ENCODE data around the gene TMTC1. TPM values are rescaled to one million over a fixed set of nuclear protein-coding genes. Genes with fewer than 3 reads are reported as not detected.

TMTC1 gene
- total RNA-seq, 1 experiment from 2014 or later: not detected

- in situ Hi-C loops (cut with HindIII; ENCODE audit: low sequenced_read_pairs): no loop called here
Measured at GRCh38 chr12:29722164-29722563, 61.6 kb downstream of the TMTC1 start.

GRCh38 chr12:29719381-29719780 lies 64.4 kb downstream of the TMTC1 start:
- in situ Hi-C loops (cut with HindIII; ENCODE audit: low sequenced_read_pairs): no loop called here
- DNase-seq (ENCODE audit: low spot score): no peak

More at GRCh38 chr12:29722164-29722563, 61.6 kb downstream of the TMTC1 start:
- DNase-seq (ENCODE audit: low spot score): no peak

- no peak for DNase-seq (ENCODE audit: low spot score)
- in situ Hi-C loops (cut with HindIII; ENCODE audit: low sequenced_read_pairs): no loop called here
Measured at GRCh38 chr12:29717540-29718100, 66.1 kb downstream of the TMTC1 start.

GRCh38 chr12:29714966-29715365 lies 68.8 kb downstream of the TMTC1 start:
- in situ Hi-C loops (cut with HindIII; ENCODE audit: low sequenced_read_pairs): no loop called here
- no peak for DNase-seq (ENCODE audit: low spot score)

GRCh38 chr12:29713729-29714128 lies 70.0 kb downstream of the TMTC1 start:
- in situ Hi-C loops (cut with HindIII; ENCODE audit: low sequenced_read_pairs): no loop called here
- no peak for DNase-seq (ENCODE audit: low spot score)

- DNase-seq (ENCODE audit: low spot score): no peak
- in situ Hi-C loops (cut with HindIII; ENCODE audit: low sequenced_read_pairs): no loop called here
Measured at GRCh38 chr12:29711381-29711780, 72.4 kb downstream of the TMTC1 start.

GRCh38 chr12:29710104-29710503 lies 73.6 kb downstream of the TMTC1 start:
- in situ Hi-C loops (cut with HindIII; ENCODE audit: low sequenced_read_pairs): no loop called here
- peak; percentile 15 for DNase-seq (ENCODE audit: low spot score)

GRCh38 chr12:29709496-29710040 lies 74.2 kb downstream of the TMTC1 start:
- in situ Hi-C loops (cut with HindIII; ENCODE audit: low sequenced_read_pairs): no loop called here
- no peak for DNase-seq (ENCODE audit: low spot score)

GRCh38 chr12:29709054-29709453 lies 74.7 kb downstream of the TMTC1 start:
- DNase-seq (ENCODE audit: low spot score): no peak
- in situ Hi-C loops (cut with HindIII; ENCODE audit: low sequenced_read_pairs): no loop called here

GRCh38 chr12:29707846-29708245 lies 75.9 kb downstream of the TMTC1 start:
- in situ Hi-C loops (cut with HindIII; ENCODE audit: low sequenced_read_pairs): no loop called here

GRCh38 chr12:29706311-29706710 lies 77.4 kb downstream of the TMTC1 start:
- in situ Hi-C loops (cut with HindIII; ENCODE audit: low sequenced_read_pairs): no loop called here
- no peak for DNase-seq (ENCODE audit: low spot score)

More at GRCh38 chr12:29707846-29708245, 75.9 kb downstream of the TMTC1 start:
- DNase-seq (ENCODE audit: low spot score): no peak

GRCh38 chr12:29703528-29703927 lies 80.2 kb downstream of the TMTC1 start:
- in situ Hi-C loops (cut with HindIII; ENCODE audit: low sequenced_read_pairs): no loop called here
- no peak for DNase-seq (ENCODE audit: low spot score)

GRCh38 chr12:29702972-29703371 lies 80.8 kb downstream of the TMTC1 start:
- DNase-seq (ENCODE audit: low spot score): no peak
- in situ Hi-C loops (cut with HindIII; ENCODE audit: low sequenced_read_pairs): no loop called here

- in situ Hi-C loops (cut with HindIII; ENCODE audit: low sequenced_read_pairs): no loop called here
- no peak for DNase-seq (ENCODE audit: low spot score)
Measured at GRCh38 chr12:29702222-29702621, 81.5 kb downstream of the TMTC1 start.

- DNase-seq (ENCODE audit: low spot score): no peak
- in situ Hi-C loops (cut with HindIII; ENCODE audit: low sequenced_read_pairs): no loop called here
Measured at GRCh38 chr12:29700761-29701481, 82.8 kb downstream of the TMTC1 start.

- in situ Hi-C loops (cut with HindIII; ENCODE audit: low sequenced_read_pairs): no loop called here
- DNase-seq (ENCODE audit: low spot score): no peak
Measured at GRCh38 chr12:29698756-29699155, 85.0 kb downstream of the TMTC1 start.

- in situ Hi-C loops (cut with HindIII; ENCODE audit: low sequenced_read_pairs): no loop called here
- DNase-seq (ENCODE audit: low spot score): no peak
Measured at GRCh38 chr12:29695800-29696199, 87.9 kb downstream of the TMTC1 start.

- no peak for DNase-seq (ENCODE audit: low spot score)
- in situ Hi-C loops (cut with HindIII; ENCODE audit: low sequenced_read_pairs): no loop called here
Measured at GRCh38 chr12:29695026-29695425, 88.7 kb downstream of the TMTC1 start.

- in situ Hi-C loops (cut with HindIII; ENCODE audit: low sequenced_read_pairs): no loop called here
- no peak for DNase-seq (ENCODE audit: low spot score)
Measured at GRCh38 chr12:29694002-29694401, 89.7 kb downstream of the TMTC1 start.

GRCh38 chr12:29692237-29692636 lies 91.5 kb downstream of the TMTC1 start:
- DNase-seq (ENCODE audit: low spot score): no peak
- in situ Hi-C loops (cut with HindIII; ENCODE audit: low sequenced_read_pairs): no loop called here

Measured in G401 (cell line).